K562 (cell line): ENCODE data around the gene ATOH8. TPM values are rescaled to one million over a fixed set of nuclear protein-coding genes. Genes with fewer than 3 reads are reported as not detected.

ENCODE experiments used
- CREB3 ChIP-seq: fragments of 450-650 bp; conservative IDR thresholded peaks from 2 replicates; pipeline ENCODE4 v1.6.1; 2016; ENCODE audit warnings: missing genetic modification characterization, low read depth, mild to moderate bottlenecking, missing compliant biosample characterization, moderate library complexity
- FOSL1 ChIP-seq: fragments of 200-800 bp; sonication (Bioruptor generic); conservative IDR thresholded peaks from 2 replicates; pipeline ENCODE4 v1.6.1; 2016; ENCODE audit warnings: missing genetic modification characterization, missing compliant biosample characterization
- FOXJ2 ChIP-seq: fragments of 200-800 bp; sonication (Bioruptor generic); IDR thresholded peaks from 2 replicates; pipeline ENCODE4 v1.6.1; 2016; ENCODE audit warnings: missing genetic modification characterization, missing compliant biosample characterization
- FUS ChIP-seq: fragments of 200-400 bp; formaldehyde crosslinking; optimal IDR thresholded peaks from 2 replicates; pipeline ENCODE3; 2017; ENCODE audit warnings: low read depth, low read length
- KHSRP ChIP-seq: fragments of 450-650 bp; IDR thresholded peaks from 2 replicates; pipeline ENCODE4 v1.6.1; 2017
- MGA ChIP-seq: fragments of 450-650 bp; IDR thresholded peaks from 2 replicates; pipeline ENCODE4 v1.6.1; 2016; ENCODE audit warnings: mild to moderate bottlenecking, moderate library complexity
- PHF8 ChIP-seq: fragments of 200-600 bp; sonication (generic); IDR thresholded peaks from 2 replicates; pipeline ENCODE4 v1.6.1; 2012; ENCODE audit warnings: mixed run types, mild to moderate bottlenecking, inconsistent platforms, low read length, moderate library complexity, borderline replicate concordance
- TAL1 ChIP-seq: fragments of 450-650 bp; IDR thresholded peaks from 2 replicates; pipeline ENCODE4 v1.6.1; 2016; ENCODE audit warnings: mild to moderate bottlenecking
- ZNF655 ChIP-seq: fragments of 250-450 bp; sonication (Bioruptor Pico); IDR thresholded peaks from 2 replicates; pipeline ENCODE4 v1.5.0; 2021
- ZNF830 ChIP-seq: fragments of 250-450 bp; sonication (Bioruptor Pico); IDR thresholded peaks from 2 replicates; pipeline ENCODE4 v1.5.0; 2021; ENCODE audit warnings: mild to moderate bottlenecking
- polyA plus RNA-seq, 8 experiments: library from polyadenylated mRNA; depleted of rRNA in 4 of 8; stranded (reverse) in 5 of 8; unstranded in 3 of 8; fragments of >200 nt; fragmentation: Nextera tagmentation in 2 of 8; fragmentation: Illumina TruSeq in 1 of 8; extraction: Ambion mirVana in 2 of 8; extraction: Trizol in 1 of 8; gene quantifications; 2 replicates each; pipeline versions ENCODE4 v1.2.1 to v1.2.3, GENCODE V29; 2011 to 2014; ENCODE audit warnings: inconsistent platforms in 1 of 8, missing spikeins in 1 of 8
- total RNA-seq, 7 experiments: library from RNA; depleted of rRNA in 6 of 7; stranded (reverse); fragments of >200 nt in 6 of 7; fragmentation: Illumina TruSeq in 2 of 7; extraction: Trizol in 2 of 7; gene quantifications; 2 replicates each; pipeline versions ENCODE4 v1.2.1 to v1.2.3, GENCODE V29; 2011 to 2021; ENCODE audit warnings: low replicate concordance in 1 of 7

The ATOH8 gene
- total and polyA plus RNA-seq, 9 of the 15 experiments (the other 6 are each of a cell fraction or from before 2014, with no cell fraction given), result not detected

- TF ChIP-seq MGA, result no peak
- no peak for TF ChIP-seq PHF8
- TF ChIP-seq FOXJ2 (tag), result no peak
- no peak for TF ChIP-seq ZNF655 (CRISPR knock-in tag)
- no peak for TF ChIP-seq ZNF830 (CRISPR knock-in tag)
- TF ChIP-seq TAL1, result no peak
- no peak for TF ChIP-seq KHSRP
- TF ChIP-seq FOSL1 (tag), result no peak
- no peak for TF ChIP-seq FUS
- TF ChIP-seq CREB3, result no peak
Observed at GRCh38 chr2:85753035-85753524, 711 bp upstream of the ATOH8 start (continued).
